HUES6 (cell line): Measurements from ENCODE around the gene SPEM3.

ENCODE experiments used
- H3K27ac ChIP-seq: 2 replicates; pipeline ENCODE4 v1.7.0; 2013; ENCODE audit warnings: low read depth, mild to moderate bottlenecking, low read length, inconsistent platforms
- H3K27me3 ChIP-seq: 2 replicates; pipeline ENCODE4 v1.6.1; 2013; ENCODE audit warnings: low read length; ENCODE audit not compliant: control insufficient read depth, insufficient read depth
- H3K36me3 ChIP-seq: 2 replicates; pipeline ENCODE4 v1.6.1; 2013; ENCODE audit warnings: low read length; ENCODE audit not compliant: control insufficient read depth, insufficient read depth
- H3K4me1 ChIP-seq: 2 replicates; pipeline ENCODE4 v1.6.1; 2013; ENCODE audit warnings: low read length; ENCODE audit not compliant: control insufficient read depth, insufficient read depth
- H3K4me3 ChIP-seq: 2 replicates; pipeline ENCODE4 v1.5.1; 2013; ENCODE audit warnings: low read depth, low read length
- H3K9ac ChIP-seq: one replicate; pipeline ENCODE4 v1.6.1; 2013; ENCODE audit warnings: mild to moderate bottlenecking, low read length
- H3K9me3 ChIP-seq: 2 replicates; pipeline ENCODE4 v1.6.1; 2013; ENCODE audit warnings: low read depth, low read length; ENCODE audit not compliant: control insufficient read depth, insufficient read depth

Gene SPEM3

GRCh38 chr17:7428557-7428956 is at the start of gene SPEM3:
Gene SPEM3, plus strand, starts transcription at chr17:7428857. Its CDS starts 46 bp downstream, at chr17:7428903.
- no peaks in the 10 kb centered on the region for H3K36me3 ChIP-seq
- H3K27ac ChIP-seq: no peak within 1 kb of the TSS
- H3K4me1 ChIP-seq: no peaks in the 10 kb centered on the region
- no peaks in the 10 kb centered on the region for H3K9me3 ChIP-seq
- H3K9ac ChIP-seq: no peak within 1 kb of the TSS
- H3K4me3 ChIP-seq: no peak within 1 kb of the TSS
- peaks cover 2% of the 10 kb centered on the region; the same call in 1 of the 2 replicates for H3K27me3 ChIP-seq

DNA sequence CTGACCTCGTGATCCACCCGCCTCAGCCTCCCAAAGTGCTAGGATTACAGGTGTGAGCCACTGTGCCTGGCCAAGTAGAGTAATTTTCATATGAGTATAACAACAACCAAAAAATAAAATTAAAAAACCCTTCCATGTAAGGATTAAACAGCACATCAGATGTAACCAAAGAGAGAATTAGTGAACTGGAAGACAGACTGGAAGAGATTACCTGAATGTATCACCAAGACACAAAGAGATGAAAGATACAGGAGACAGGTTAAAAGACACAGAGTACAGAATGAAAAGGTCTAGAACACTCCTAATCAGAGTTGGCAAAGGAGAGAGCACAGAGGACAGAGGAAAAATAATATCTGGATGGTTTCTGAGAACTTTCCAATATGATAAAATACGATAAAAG is 49.5 kb upstream of the SPEM3 start:
- Histone ChIP-seq H3K9me3 (peaks cover 4% of the 10 kb centered on the region; the same call in 1 of the 2 replicates), H3K27ac (no peak overlapping the region), H3K27me3 (peaks cover 48% of the 10 kb centered on the region), H3K9ac (no peak overlapping the region), H3K4me3 (no peak overlapping the region), H3K4me1 (peaks cover 20% of the 10 kb centered on the region), H3K36me3 (no peaks in the 10 kb centered on the region)

GRCh38 chr17:7380321-7380720 is 48.3 kb upstream of the SPEM3 start:
- Histone ChIP-seq H3K9ac (peak overlapping the region; percentile 46), H3K4me3 (peak overlapping the region; percentile 62), H3K27me3 (peaks cover 56% of the 10 kb centered on the region), H3K9me3 (peaks cover 4% of the 10 kb centered on the region; the same call in 1 of the 2 replicates), H3K36me3 (no peaks in the 10 kb centered on the region), H3K27ac (no peak overlapping the region), H3K4me1 (peaks cover 26% of the 10 kb centered on the region)

DNA sequence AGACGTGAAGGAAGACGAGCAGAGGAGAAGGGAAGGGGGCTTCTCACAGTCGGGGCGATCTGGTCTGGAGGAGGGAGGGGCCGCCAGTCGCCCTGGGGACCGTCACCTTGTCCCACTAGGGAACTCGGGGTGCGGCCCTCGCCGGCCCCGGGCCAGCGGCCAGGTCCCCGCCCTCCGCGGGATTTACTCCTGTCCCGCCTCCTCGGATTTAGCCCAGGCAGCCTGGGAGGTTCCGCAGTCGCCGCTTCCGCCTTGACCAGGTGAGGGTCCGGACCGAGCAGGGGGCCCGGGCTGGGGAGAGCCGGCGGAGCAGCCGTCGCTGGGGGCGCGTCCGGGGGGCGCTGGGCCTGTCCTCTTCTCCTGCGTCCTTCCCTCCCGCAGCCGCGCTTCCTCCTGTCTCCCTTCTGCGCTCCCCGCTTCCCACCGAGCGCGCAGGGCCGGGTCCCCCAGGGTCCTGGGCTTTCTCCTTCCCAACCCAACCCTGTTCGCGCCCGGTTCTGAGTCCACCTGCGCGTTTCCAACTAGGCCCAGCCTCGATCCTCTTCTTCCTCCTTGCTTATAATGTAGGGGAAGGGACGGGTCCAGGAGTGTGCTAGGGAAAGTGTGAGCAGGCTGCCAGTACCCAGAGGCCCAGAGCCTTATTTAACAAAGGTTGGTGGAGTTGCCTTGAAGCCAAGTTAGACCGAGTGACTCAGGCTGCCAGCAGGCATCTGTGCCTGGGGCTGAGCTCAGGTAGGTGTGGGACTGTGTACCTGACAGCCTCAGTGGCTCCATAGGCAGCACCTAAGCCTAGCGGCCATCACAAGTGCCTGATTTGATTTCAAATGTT is 47.6 kb upstream of the SPEM3 start, which contains the start of gene TNK1:
Gene TNK1, plus strand, starts transcription at position 235 of the 829 bp plus-strand sequence. CDS start 1,838 bp downstream, outside the sequence.
- Histone ChIP-seq H3K36me3 (no peaks in the 10 kb centered on the region), H3K4me1 (peaks cover 26% of the 10 kb centered on the region), H3K27ac (no peak within 1 kb of the TSS), H3K9me3 (peaks cover 4% of the 10 kb centered on the region; the same call in 1 of the 2 replicates), H3K27me3 (peaks cover 56% of the 10 kb centered on the region), H3K4me3 (peak within 1 kb of the TSS; percentile 62), H3K9ac (peak within 1 kb of the TSS; percentile 46)

- Histone ChIP-seq H3K36me3 (peaks cover 12% of the 10 kb centered on the region), H3K27ac (no peak overlapping the region), H3K4me1 (peaks cover 26% of the 10 kb centered on the region), H3K9ac (no peak overlapping the region), H3K9me3 (peaks cover 4% of the 10 kb centered on the region; the same call in 1 of the 2 replicates), H3K4me3 (no peak overlapping the region), H3K27me3 (peaks cover 56% of the 10 kb centered on the region)
These were observed 45.8 kb upstream of the SPEM3 start for GRCh38 chr17:7382901-7383300.

DNA sequence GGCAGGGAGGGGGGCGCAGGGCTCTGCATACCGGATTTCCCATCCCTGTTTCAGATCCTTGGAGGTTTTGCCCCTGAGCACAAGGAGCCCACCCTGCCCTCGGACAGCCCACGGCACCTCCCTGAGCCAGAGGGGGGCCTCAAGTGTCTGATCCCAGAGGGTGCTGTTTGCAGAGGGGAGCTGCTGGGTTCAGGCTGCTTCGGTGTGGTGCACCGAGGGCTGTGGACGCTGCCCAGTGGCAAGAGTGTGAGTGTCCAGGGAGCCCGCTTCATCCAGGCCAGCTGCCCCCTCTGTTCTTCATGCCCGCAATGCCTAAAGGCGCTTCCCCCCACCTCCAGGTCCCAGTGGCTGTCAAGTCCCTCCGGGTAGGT is 45.3 kb upstream of the SPEM3 start:
- Histone ChIP-seq H3K4me1 (peaks cover 26% of the 10 kb centered on the region), H3K9ac (peak overlapping the region; percentile 34), H3K36me3 (peaks cover 16% of the 10 kb centered on the region), H3K4me3 (peak overlapping the region; percentile 54), H3K9me3 (peaks cover 4% of the 10 kb centered on the region; the same call in 1 of the 2 replicates), H3K27me3 (peaks cover 56% of the 10 kb centered on the region), H3K27ac (no peak overlapping the region)

DNA sequence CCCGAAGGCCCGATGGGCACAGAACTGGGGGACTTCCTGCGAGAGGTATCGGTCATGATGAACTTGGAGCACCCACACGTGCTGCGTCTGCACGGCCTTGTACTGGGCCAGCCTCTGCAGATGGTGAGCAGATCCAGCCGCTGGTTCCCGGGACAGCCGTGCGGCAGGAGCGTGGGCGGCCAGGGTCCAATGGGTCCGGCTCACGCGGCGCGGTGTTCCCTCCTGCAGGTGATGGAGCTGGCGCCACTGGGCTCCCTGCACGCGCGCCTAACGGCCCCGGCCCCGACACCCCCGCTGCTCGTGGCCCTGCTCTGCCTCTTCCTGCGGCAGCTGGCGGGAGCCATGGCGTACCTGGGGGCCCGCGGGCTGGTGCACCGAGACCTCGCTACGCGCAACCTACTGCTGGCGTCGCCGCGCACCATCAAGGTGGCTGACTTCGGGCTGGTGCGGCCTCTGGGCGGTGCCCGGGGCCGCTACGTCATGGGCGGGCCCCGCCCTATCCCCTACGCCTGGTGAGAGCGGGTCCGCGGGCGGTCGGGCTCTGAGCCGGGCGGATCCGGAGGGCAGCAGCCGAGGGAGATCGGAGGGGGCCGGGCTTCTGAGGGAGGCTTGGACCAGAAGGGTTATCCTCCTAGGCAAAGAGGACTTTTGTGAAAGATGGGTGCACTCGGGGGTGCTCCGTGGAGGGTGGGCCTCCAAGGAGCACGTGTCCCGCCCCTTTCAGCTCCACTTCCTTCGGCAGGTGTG is 44.7 kb upstream of the SPEM3 start:
- Histone ChIP-seq H3K27ac (no peak overlapping the region), H3K27me3 (peaks cover 56% of the 10 kb centered on the region), H3K9me3 (peaks cover 4% of the 10 kb centered on the region; the same call in 1 of the 2 replicates), H3K9ac (peak overlapping the region; percentile 42), H3K36me3 (peaks cover 22% of the 10 kb centered on the region), H3K4me3 (peak overlapping the region; percentile 54), H3K4me1 (peaks cover 26% of the 10 kb centered on the region)

DNA sequence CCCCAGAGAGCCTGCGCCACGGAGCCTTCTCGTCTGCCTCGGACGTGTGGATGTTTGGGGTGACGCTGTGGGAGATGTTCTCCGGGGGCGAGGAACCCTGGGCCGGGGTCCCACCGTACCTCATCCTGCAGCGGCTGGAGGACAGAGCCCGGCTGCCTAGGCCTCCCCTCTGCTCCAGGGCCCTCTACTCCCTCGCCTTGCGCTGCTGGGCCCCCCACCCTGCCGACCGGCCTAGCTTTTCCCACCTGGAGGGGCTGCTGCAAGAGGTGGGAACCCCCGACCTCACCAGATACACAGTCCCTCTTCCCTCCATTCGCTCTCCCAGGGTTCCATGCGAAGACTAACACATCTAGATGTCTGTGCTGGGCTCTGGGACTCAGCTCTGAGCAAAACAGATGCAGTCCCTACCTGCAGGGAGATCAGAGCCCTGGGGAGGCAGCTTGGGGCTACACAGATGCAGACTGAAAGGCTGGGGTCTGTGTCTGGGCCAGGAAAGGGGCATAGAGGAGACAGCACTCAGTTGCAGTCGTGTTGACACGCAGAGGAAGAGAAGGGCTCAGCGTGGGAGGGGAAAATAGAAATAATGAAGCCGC is 44.1 kb upstream of the SPEM3 start:
- Histone ChIP-seq H3K9me3 (no peaks in the 10 kb centered on the region), H3K4me1 (peaks cover 26% of the 10 kb centered on the region), H3K36me3 (peaks cover 28% of the 10 kb centered on the region), H3K27ac (no peak overlapping the region), H3K4me3 (peak overlapping the region; percentile 54), H3K27me3 (peaks cover 50% of the 10 kb centered on the region), H3K9ac (peak overlapping the region; percentile 42)

DNA sequence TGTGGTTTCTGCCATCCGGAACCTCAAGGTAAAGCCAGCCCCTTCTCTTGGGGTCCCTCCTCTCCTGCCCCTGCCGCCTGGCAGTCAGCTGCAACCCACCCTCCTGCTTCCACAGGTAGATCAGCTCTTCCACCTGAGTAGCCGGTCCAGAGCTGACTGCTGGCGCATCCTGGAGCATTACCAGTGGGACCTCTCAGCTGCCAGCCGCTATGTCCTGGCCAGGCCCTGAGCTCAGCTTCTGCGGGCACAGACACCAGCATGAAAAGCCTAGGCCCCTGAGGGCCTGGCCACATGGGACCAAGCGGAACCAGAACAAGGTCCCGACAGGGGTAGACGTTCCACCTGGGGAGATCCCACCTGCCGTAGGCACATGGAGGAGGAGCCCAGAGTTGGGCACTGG is 39.8 kb upstream of the SPEM3 start:
- Histone ChIP-seq H3K27me3 (peaks cover 9% of the 10 kb centered on the region), H3K4me3 (no peak overlapping the region), H3K36me3 (peaks cover 54% of the 10 kb centered on the region), H3K9ac (no peak overlapping the region), H3K4me1 (peaks cover 14% of the 10 kb centered on the region), H3K9me3 (no peaks in the 10 kb centered on the region), H3K27ac (no peak overlapping the region)

DNA sequence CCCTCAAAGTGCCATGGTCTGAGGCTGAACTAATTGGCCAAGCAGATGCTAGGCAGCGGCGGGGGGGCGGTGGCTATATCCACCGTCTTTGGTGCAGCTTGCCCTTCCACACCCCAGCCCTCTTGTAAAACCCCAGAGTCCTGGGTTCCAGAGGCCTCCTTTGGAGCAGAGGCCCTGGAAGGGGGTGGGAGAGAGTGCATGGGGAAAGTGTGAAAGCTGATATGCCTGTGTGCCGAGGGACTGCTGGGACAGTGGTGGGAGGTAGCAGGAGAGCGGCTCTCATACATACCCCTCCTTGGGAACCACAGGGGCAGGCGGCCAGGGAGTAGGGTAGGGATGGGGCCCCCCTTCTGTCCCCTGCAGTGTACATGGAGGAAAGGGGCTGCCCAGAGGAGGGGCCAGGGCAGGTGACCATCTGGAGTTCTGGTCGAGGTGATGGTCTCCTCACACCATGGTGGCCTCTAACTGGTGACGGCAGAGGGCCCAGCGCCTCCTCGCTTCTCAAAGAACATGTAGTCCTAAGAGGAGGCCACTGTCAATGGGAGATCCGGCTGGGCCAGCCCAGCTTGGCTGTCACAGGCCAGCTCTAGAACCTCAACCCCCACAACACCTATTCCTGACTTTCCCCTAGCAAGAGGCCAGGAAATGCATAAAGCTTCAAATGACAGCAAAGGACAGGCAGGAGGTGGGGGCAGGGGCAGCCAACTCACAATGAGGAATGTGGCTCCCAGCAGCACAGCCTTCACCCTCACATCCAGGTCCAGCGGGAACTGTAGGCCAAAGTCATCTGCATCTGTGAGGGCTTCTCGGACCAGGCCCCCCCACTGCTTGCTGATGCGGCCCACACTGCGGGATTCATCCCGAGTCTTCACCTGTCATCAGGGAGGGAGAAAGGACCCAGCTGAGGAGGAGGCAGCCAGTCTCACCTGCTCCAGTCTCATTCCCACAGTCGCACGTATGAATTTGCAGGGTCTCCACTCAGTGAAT is 38.4 kb upstream of the SPEM3 start:
- no peak overlapping the region for H3K27ac ChIP-seq
- H3K4me3 ChIP-seq: no peak overlapping the region
- H3K9me3 ChIP-seq: no peaks in the 10 kb centered on the region
- H3K36me3 ChIP-seq: peaks cover 54% of the 10 kb centered on the region
- H3K4me1 ChIP-seq: peaks cover 11% of the 10 kb centered on the region; the same call in 1 of the 2 replicates
- no peak overlapping the region for H3K9ac ChIP-seq
- no peaks in the 10 kb centered on the region for H3K27me3 ChIP-seq
